Smooth muscle cell (in vitro differentiated cells): ENCODE results near the gene SMPD3. TPM values are rescaled to one million over a fixed set of nuclear protein-coding genes. Genes with fewer than 3 reads are reported as not detected.

Source experiments
- DNase-seq: peaks from one replicate; lab custom pipeline; 2025; ENCODE audit not compliant: unreplicated experiment; lab: John Stamatoyannopoulos, UW
- H2AFZ ChIP-seq: fragments of 200-600 bp; sonication (generic); 2 replicates; pipeline ENCODE4 v1.6.0; 2016; ENCODE audit warnings: antibody characterized with exemption, low read depth, mild to moderate bottlenecking
- H3F3A ChIP-seq: fragments of 200-600 bp; sonication (generic); 2 replicates; pipeline ENCODE4 v1.6.0; 2017; ENCODE audit warnings: antibody characterized with exemption, low read depth
- H3K27ac ChIP-seq: fragments of 200-600 bp; sonication (generic); 2 replicates; pipeline ENCODE4 v1.5.1; 2016; ENCODE audit warnings: low read depth, mild to moderate bottlenecking
- H3K27me3 ChIP-seq: fragments of 200-600 bp; sonication (generic); 2 replicates; pipeline ENCODE4 v1.6.1; 2016; ENCODE audit warnings: low read depth, mild to moderate bottlenecking
- H3K36me3 ChIP-seq: fragments of 200-600 bp; sonication (generic); 2 replicates; pipeline ENCODE4 v1.5.1; 2016; ENCODE audit warnings: low read depth
- H3K4me1 ChIP-seq: fragments of 200-600 bp; sonication (generic); 2 replicates; pipeline ENCODE4 v1.5.1; 2016; ENCODE audit warnings: low read depth
- H3K4me2 ChIP-seq: fragments of 200-600 bp; sonication (generic); 2 replicates; pipeline ENCODE4 v1.6.0; 2016; ENCODE audit warnings: mild to moderate bottlenecking
- H3K4me3 ChIP-seq: fragments of 200-600 bp; sonication (generic); 2 replicates; pipeline ENCODE4 v1.5.1; 2016; ENCODE audit warnings: mild to moderate bottlenecking
- H3K79me2 ChIP-seq: fragments of 200-600 bp; sonication (generic); 2 replicates; pipeline ENCODE4 v1.6.0; 2016; ENCODE audit warnings: low read depth, mild to moderate bottlenecking
- H3K9ac ChIP-seq: fragments of 200-600 bp; sonication (generic); 2 replicates; pipeline ENCODE4 v1.6.0; 2016; ENCODE audit warnings: low read depth
- H3K9me3 ChIP-seq: fragments of 200-600 bp; sonication (generic); replicated peaks from 2 replicates; pipeline ENCODE4 v1.5.1; 2016; ENCODE audit warnings: low read depth
- H4K20me1 ChIP-seq: fragments of 200-600 bp; sonication (generic); 2 replicates; pipeline ENCODE4 v1.6.0; 2016; ENCODE audit warnings: low read depth
- CTCF ChIP-seq: fragments of 200-600 bp; sonication (generic); IDR thresholded peaks from 2 replicates; pipeline ENCODE4 v1.5.1; 2017; ENCODE audit warnings: borderline replicate concordance, mild to moderate bottlenecking, antibody characterized with exemption; ENCODE audit not compliant: insufficient read depth, poor library complexity, severe bottlenecking
- WGBS: methylation state at CpG from one replicate; pipeline ENCODE4 v1.1.7; 2016; ENCODE audit warnings: low lambda C conversion rate; 5-methylcytosine and 5-hydroxymethylcytosine counted together
- polyA plus RNA-seq: library from polyadenylated mRNA; unstranded; fragments of >200 nt; fragmentation: Nextera tagmentation; extraction: Ambion mirVana; gene quantifications from 2 replicates; pipeline ENCODE4 v1.2.1, GENCODE V29; 2016
- total RNA-seq: library from RNA; depleted of rRNA; stranded (reverse); fragments of >200 nt; gene quantifications from 2 replicates; pipeline ENCODE4 v1.2.3, GENCODE V29; 2014

The SMPD3 gene
- total and polyA plus RNA-seq, 2 experiments from 2014 or later = 0.63 to 0.73 TPM

DNA sequence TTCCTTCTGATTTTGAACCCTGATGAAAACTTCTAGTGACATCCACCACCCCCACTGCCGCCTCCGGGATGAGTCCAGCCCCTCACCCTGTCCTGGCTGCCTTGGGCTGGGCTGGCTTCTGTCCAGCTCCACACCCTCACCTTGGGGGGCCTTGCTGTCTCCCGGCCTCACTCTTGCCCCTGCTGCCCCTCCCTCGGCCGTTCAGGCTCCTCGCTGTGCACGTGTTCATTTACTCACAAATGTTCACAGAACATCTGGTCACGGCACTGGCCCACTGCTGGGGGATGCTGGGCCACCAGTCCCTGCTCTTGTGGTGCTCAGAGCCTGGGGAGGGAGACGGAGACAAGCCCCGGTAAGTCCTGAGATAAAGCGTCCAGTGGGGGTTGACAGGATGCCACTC is 96.8 kb downstream of the SMPD3 start:
- H3K9me3 ChIP-seq = no peaks in the 10 kb centered on the region
- H3F3A ChIP-seq = no peaks in the 10 kb centered on the region
- H3K9ac ChIP-seq = no peak overlapping the region
- no peak overlapping the region for H3K4me3 ChIP-seq
- no peak for TF ChIP-seq CTCF
- 91% methylated on average over 11 of the region's 11 CpGs for WGBS
- H3K4me2 ChIP-seq = no peak overlapping the region
- no peaks in the 10 kb centered on the region for H3K79me2 ChIP-seq
- no peak overlapping the region for H3K27ac ChIP-seq
- no peaks in the 10 kb centered on the region for H3K4me1 ChIP-seq
- H3K27me3 ChIP-seq = no peaks in the 10 kb centered on the region
- peaks cover 5% of the 10 kb centered on the region for H4K20me1 ChIP-seq
- no peak overlapping the region for H2AFZ ChIP-seq
- no peak for DNase-seq
- no peaks in the 10 kb centered on the region for H3K36me3 ChIP-seq

GRCh38 chr16:68350813-68351350 is 97.4 kb downstream of the SMPD3 start:
- WGBS = 98% methylated on average over 10 of the region's 10 CpGs
- no peak overlapping the region for H3K9ac ChIP-seq
- H3K4me2 ChIP-seq = no peak overlapping the region
- H3K9me3 ChIP-seq = no peaks in the 10 kb centered on the region
- no peak for DNase-seq
- H3K27ac ChIP-seq = no peak overlapping the region
- H3F3A ChIP-seq = no peaks in the 10 kb centered on the region
- no peak overlapping the region for H2AFZ ChIP-seq
- no peaks in the 10 kb centered on the region for H3K79me2 ChIP-seq
- no peaks in the 10 kb centered on the region for H3K27me3 ChIP-seq
- H3K4me3 ChIP-seq = no peak overlapping the region
- peaks cover 5% of the 10 kb centered on the region for H4K20me1 ChIP-seq
- H3K36me3 ChIP-seq = no peaks in the 10 kb centered on the region
- H3K4me1 ChIP-seq = no peaks in the 10 kb centered on the region
- TF ChIP-seq CTCF = no peak

- WGBS = 87% methylated on average over 10 of the region's 10 CpGs
- H3K4me3 ChIP-seq = no peak overlapping the region
- H3K27me3 ChIP-seq = no peaks in the 10 kb centered on the region
- no peaks in the 10 kb centered on the region for H3K9me3 ChIP-seq
- no peak overlapping the region for H3K9ac ChIP-seq
- H3K4me1 ChIP-seq = no peaks in the 10 kb centered on the region
- no peaks in the 10 kb centered on the region for H3K36me3 ChIP-seq
- DNase-seq = no peak
- no peaks in the 10 kb centered on the region for H3K79me2 ChIP-seq
- no peak for TF ChIP-seq CTCF
- H3K27ac ChIP-seq = no peak overlapping the region
- H3K4me2 ChIP-seq = no peak overlapping the region
- no peaks in the 10 kb centered on the region for H3F3A ChIP-seq
- peaks cover 5% of the 10 kb centered on the region for H4K20me1 ChIP-seq
- no peak overlapping the region for H2AFZ ChIP-seq
Observed at GRCh38 chr16:68349838-68350410, 98.4 kb downstream of the SMPD3 start.

- H3K4me3 ChIP-seq = no peak overlapping the region
- no peaks in the 10 kb centered on the region for H3K4me1 ChIP-seq
- H3K27ac ChIP-seq = no peak overlapping the region
- no peaks in the 10 kb centered on the region for H3K9me3 ChIP-seq
- H4K20me1 ChIP-seq = peaks cover 5% of the 10 kb centered on the region
- H3K4me2 ChIP-seq = no peak overlapping the region
- no peaks in the 10 kb centered on the region for H3K79me2 ChIP-seq
- H3F3A ChIP-seq = no peaks in the 10 kb centered on the region
- DNase-seq = no peak
- no peak overlapping the region for H2AFZ ChIP-seq
- no peak overlapping the region for H3K9ac ChIP-seq
- TF ChIP-seq CTCF = no peak
- WGBS = 96% methylated on average over 27 of the region's 27 CpGs
- H3K36me3 ChIP-seq = no peaks in the 10 kb centered on the region
- no peaks in the 10 kb centered on the region for H3K27me3 ChIP-seq
Observed at GRCh38 chr16:68348639-68349445, 99.5 kb downstream of the SMPD3 start.
